NCI-H1092 treated with DMSO at 0.1 percent for 48 hours (cell line): ENCODE results near the gene TRAF3.
"Not testable (repeated sequence)": the region's sequence is repeated elsewhere in the genome, so short reads cannot be mapped to it uniquely, and the experiment has no call there.

Experiments used
- DNase-seq: peaks from one replicate; lab custom pipeline; 2025; lab: John Stamatoyannopoulos, UW

TRAF3 gene

DNA sequence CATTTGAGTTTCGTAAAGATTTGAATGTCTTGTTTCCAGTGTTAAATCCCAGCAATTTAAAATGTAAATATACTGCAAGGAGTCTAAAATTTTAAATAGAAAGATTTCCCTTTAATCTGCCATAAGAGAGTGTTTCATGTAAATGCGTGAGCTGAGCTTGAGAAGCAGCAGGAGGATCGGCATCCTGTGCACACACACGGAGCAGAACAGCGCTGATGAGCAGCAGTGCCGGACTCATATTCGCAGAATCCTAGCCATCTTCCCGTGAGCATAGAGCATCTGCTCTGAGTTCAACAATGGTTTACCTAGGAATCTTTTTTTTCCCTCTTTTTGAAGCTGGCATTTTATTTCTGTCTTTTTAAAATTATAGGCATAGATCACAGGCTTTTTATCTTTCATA is 115.4 kb downstream of the TRAF3 start:
- DNase-seq: no peak

- DNase-seq: no peak
Measured at GRCh38 chr14:102893452-102893851, 116.2 kb downstream of the TRAF3 start.

DNA sequence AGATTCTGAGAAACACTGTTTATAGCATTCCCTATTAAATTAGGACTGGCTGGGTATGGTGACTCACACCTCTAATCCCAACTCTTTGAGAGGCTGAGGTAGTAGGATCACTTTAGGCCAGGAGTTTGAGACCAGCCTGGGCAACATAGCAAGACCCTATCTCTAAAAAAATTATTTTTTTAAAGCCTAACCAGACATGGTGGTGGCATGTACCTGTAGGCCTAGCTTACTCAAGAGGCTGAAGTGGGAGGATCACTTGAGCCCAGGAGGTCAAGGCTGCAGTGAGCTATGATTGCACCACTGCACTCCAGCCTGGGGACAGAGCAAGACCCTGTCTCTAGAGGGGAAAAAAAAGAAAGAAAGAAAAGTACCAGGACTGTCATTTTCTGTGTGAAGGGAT is 119.5 kb downstream of the TRAF3 start:
- not testable (repeated sequence) for DNase-seq

- no peak for DNase-seq
Measured at GRCh38 chr14:102897299-102898027, 120.2 kb downstream of the TRAF3 start.

DNA sequence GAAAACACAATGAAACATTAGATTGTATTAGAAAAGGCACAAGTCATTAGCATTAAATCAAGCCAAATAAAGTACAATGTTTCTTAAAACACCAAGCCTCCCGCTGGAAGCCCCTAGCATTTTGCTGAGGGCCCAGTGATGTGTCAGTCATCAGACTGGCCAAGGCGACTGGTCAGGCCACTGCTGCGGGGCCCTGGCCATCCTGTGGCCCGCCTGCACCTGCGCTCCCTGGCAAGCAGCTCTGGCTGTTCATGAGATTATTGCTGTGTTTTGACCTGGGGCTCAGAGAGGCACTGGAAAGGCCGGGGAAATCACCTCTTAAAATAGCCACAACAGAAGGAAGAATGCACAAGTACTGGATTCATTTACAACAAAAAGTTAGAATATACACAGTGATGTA is 121.0 kb downstream of the TRAF3 start:
- no peak for DNase-seq

- DNase-seq: no peak
Measured at GRCh38 chr14:102898776-102899515, 121.7 kb downstream of the TRAF3 start.

GRCh38 chr14:102899516-102899900 is 122.3 kb downstream of the TRAF3 start:
- DNase-seq: no peak

DNA sequence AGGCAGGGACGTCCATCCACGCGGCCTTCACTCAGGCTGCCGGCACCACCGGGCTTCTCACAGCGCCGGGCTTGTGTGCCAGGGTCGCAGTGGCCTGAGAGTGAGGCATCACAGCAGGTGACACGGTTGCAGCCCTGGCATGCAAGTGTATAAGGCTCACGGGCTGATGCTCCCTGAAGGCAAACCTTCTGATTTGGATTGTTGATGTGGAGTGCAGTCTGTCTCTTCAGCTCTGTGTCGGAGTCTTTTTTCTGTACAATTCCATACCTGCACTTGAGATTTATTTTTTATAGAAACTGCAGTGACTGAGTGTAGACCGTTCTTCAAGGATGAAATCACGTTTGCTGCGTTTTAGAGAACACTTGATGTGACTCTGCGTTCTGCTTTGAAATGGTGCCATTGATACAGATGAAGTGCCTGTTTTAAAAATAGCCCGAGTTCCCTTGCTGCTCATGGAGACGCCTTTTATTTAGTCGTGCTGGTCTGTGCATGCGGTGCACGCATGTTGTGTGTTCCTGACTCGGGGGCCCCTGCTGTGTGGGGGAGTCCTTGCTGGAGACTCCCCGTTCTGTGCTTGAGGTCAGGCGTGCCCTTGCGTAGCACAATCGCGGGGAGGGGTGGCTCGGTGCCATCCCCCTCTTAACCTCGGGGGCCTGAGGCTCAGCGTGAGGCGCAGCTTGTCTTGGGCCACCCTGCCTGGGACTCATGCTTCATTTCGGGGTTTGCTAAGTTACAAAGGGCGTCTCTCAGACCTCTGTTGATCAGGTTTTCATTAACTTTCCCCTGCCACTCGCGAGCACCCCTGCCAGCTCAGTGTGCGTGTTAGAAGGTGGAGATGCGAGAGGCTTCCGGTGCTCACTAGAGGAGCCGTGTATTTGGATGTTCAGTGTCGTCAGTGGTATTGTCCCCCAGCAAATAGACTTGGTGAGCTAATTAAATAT is 123.7 kb downstream of the TRAF3 start:
- DNase-seq: no peak

DNA sequence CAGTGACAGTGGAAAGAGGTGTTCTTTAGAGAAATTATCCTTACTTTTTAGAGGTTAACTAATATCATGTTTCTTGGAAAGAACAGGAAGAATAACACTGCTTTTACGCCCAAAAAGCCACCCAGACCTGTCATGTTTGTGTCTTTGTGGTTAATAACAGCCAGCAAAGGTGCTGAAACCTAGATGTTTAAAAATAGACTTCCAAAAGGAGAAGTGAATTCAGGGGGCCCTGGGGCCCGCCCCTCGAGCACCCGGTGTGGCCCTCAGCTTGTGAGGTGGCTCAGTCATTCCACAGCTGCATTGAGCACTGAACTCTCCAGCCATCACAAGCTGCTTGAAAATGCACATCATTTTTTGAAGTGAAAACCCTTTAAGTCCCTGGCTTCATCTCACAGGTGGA is 124.4 kb downstream of the TRAF3 start:
- DNase-seq: no peak

GRCh38 chr14:102902086-102902485 is 124.8 kb downstream of the TRAF3 start:
- DNase-seq: no peak

DNA sequence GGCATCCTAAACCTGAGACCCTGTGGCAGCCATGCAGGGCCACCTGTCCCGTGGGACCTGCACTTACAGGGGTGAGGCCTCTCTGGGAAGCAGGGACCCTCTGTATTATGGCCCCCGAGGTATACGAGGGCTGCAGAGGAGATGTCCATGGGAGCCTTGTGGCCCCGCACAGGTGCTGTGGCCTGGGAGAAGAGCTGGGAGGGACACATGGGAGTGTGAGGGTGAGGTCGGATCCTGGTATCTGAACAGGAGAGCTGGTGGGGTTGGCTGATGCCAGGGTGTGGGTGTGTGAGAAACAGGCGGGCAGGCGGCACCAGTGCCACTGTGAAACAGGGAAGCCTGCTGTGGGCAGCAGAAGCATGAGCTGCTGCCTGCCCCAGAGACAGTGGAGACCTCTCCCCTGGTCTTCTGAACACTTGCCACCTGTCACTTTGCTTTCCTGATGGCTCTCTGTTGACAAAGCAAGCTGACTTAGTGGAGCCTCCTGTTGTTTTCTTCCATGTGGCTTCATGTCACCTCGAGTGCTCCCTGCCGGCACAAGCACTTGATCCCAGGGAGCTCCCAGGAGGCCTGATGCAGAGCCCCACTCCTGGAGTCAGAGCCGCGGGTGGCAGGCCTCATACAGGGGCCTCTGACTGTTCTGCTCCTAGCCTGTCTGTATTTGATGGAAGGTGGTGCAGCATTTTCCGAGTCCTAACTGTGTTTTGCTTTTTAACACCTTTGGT is 125.4 kb downstream of the TRAF3 start:
- DNase-seq: no peak

DNA sequence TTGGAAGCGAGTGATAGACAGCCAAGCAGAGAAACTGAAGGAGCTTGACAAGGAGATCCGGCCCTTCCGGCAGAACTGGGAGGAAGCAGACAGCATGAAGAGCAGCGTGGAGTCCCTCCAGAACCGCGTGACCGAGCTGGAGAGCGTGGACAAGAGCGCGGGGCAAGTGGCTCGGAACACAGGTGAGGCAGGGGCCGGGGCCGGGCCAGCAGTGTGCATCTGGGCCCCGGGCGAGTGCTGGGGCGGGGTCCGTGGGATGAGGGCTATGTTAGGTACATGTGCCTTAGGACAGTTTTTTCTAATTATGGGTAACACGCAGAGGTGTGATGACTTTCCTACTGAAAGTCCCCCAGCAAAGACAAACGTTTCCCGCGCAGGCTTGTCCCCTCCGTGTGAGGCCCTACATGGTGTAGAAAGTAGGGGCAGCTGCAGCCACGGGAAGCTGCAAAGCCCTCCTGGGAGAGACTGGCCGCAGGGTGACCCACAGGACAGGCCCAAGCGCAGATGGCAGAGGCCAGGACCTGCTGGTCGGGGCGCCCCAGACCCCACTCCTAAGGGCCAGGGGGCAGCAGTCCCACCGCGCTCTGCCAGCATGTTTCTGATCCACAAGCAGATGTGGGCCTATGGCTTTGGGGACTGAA is 126.1 kb downstream of the TRAF3 start:
- no peak for DNase-seq

DNA sequence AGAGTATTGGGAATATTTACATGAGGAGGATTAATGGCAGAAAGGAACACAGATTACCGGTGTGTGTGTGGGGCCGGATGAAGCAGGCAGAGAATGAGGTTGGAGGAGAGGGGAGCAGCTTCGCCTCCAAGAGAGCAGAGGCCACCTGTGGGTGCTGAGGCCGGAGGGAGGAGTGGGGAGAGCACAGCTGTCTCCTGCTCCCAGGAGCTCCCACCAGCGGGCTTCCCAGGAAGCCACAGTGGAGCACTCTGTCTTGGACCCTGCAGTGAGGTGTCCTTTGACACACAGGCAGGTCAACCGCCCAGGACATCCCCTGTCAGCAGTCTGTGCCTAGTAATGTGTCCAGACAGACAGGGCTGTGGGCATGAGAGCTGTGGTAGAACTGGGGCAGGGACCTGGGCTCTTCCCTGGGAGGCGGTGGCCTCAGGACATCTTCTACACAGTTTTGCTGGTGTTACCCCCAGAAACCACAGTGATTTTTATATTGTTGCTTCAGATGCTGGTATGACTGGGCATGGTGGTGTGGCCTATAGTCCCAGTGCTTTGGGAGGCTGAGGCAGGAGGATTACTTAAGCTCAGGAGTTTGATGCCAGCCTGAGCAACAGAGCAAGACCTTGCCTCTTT is 126.8 kb downstream of the TRAF3 start:
- DNase-seq: no peak

DNA sequence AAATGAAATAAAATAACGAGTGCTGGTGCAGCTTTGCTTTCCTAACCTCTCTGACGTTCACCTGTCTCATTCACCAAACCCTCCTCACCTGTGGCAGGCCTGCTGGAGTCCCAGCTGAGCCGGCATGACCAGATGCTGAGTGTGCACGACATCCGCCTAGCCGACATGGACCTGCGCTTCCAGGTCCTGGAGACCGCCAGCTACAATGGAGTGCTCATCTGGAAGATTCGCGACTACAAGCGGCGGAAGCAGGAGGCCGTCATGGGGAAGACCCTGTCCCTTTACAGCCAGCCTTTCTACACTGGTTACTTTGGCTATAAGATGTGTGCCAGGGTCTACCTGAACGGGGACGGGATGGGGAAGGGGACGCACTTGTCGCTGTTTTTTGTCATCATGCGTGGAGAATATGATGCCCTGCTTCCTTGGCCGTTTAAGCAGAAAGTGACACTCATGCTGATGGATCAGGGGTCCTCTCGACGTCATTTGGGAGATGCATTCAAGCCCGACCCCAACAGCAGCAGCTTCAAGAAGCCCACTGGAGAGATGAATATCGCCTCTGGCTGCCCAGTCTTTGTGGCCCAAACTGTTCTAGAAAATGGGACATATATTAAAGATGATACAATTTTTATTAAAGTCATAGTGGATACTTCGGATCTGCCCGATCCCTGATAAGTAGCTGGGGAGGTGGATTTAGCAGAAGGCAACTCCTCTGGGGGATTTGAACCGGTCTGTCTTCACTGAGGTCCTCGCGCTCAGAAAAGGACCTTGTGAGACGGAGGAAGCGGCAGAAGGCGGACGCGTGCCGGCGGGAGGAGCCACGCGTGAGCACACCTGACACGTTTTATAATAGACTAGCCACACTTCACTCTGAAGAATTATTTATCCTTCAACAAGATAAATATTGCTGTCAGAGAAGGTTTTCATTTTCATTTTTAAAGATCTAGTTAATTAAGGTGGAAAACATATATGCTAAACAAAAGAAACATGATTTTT is 128.2 kb downstream of the TRAF3 start:
- DNase-seq: no peak

DNA sequence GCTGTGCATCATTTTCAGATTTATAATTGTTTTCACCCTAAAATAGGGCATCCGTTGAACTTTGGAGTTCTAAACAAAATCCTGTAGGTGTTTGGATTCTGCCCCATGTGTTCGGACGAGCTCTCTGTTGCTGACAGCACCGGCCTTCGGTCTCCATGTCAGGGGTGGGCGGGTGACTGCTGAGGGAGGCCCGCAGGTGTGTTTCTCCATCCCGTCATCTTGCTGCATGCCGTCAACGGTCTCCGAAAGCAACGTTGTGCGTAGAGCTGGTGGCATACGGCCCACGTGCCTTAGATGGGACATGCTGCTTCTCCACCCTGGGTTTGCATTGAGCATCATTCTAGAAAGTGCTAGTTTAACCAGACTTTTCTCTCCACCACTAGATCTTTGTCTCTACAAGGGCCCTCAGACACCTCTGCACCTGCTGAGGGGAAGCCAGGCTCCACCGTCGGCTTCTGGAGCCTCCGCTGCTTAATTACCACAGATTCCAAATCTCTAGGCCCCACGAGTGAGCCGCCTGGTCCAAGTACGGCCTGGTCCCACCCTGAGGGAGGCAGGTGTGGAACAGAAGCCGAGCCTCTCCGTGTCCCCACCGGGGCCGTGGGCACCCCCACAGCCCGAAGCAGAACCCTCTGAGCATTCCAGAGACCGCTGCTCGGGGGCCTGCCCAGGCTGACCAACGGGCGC is 129.5 kb downstream of the TRAF3 start:
- DNase-seq: no peak

- DNase-seq: no peak
Measured at GRCh38 chr14:102907303-102907844, 130.1 kb downstream of the TRAF3 start.

- DNase-seq: no peak
Measured at GRCh38 chr14:102907980-102908730, 130.9 kb downstream of the TRAF3 start.
